ENCODE results near the gene EVI2A.
"Not testable (repeated sequence)": the region's sequence is repeated elsewhere in the genome, so short reads cannot be mapped to it uniquely, and the experiment has no call there.

The EVI2A gene

DNA sequence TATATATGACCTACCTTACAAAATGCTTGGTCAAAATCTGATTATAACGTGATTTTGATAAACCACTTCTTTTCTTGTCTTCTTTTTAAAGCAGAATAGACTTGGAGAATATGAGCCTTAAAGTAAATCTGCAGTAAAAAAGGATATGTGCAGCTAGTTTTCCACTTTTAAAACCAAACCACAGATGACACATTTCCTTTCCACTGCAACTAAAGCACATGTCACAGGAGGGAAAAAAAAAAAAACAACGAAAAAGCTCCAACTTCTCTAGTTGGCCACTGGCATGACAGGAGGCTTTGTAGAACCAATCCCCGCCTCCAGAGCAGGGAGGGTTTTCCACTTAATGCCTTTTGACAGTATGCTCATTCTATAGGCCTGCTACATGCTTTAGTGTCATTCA, at the start of gene EVI2A:
EVI2A (minus strand) TSS at position 142 of the 400 bp plus-strand sequence. CDS start 2,609 bp downstream, outside the sequence.
- DNase-seq = no peak

GRCh38 chr17:31369266-31369665, 47.8 kb upstream of the EVI2A start:
- DNase-seq = no peak

GRCh38 chr17:31366088-31366487, 44.7 kb upstream of the EVI2A start:
- DNase-seq = no peak

DNA sequence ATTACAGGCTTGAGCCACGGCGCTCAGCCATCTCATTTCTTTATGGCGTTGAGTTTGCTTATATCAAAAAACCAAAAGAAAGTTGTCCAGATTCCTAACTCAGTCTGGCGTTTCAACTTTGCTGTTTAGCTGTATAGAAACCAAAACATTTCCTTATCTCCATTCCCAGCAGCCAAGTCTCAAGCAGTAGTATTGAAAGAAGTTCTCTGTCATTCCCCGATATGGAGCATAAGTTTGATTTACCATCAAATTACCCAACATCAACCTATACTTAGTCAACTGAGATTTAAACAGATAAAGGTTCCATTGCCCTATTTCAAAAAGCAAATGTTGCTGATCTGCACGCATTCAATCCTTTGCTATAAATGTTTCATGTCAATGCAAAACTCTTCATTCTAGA, 42.6 kb upstream of the EVI2A start:
- DNase-seq = no peak

DNA sequence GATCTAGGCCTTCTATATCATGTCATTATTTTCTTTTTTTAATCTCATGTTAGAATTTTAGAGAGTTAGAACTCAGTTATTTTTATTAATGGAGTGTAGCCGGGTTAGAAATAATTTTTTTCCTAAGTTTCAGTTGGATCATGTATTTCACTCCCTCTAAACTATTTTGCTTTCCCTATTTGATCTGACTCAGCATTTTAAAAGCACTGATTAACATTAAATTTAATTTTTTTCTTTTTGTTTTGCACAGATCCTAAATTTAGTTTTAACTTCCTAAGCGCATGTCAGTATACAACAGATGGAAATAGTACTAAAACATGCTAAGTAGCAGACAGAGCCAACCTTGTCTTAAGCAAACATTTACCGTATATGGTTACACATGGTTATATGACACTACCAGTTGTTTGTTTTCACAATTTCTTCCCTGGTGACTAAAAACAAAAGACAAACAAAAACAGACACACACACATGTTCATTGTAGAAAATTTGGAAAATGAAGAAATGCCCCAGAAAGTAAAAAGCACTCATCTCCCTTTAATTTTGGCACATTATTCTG, 36.5 kb upstream of the EVI2A start:
- no peak for DNase-seq

GRCh38 chr17:31357091-31357490, 35.7 kb upstream of the EVI2A start:
- no peak for DNase-seq

DNA sequence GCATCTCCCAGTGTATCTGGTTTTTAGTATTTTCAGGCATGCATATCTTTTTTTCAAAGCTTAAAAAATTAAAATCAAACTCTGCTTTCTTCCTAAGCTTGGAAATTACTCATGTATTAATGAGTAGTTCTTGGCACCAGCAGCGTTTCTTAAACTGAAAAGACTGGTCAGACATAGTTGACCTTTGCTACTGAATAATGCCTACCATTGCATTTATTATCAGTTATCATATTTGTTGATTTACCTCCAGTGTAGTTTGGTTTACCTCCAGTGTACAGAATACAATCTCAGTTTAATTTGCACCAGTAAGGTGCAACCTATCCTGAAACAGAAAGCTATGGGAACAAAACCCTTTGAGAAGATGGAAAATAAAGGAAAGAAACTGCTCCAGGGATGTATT, 34.5 kb upstream of the EVI2A start:
- no peak for DNase-seq

DNA sequence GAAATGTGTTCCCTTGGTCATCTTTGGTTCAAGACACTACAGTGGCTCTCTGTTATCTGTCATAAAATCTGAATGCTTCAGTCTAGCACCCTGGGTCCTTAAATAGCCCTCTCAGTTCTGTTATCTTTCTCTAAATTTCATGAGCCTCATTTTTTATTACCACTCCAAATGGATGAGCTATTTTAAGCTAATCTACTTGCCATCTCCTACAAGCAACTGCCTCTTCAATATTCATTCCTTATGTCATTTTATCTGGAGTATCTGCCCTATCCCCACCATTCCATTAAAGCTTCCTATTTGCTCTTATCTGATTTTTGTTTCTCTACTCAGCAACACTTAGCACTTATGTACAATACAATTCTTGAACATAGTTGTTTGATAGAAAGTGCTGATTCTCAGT, 28.0 kb upstream of the EVI2A start:
- no peak for DNase-seq

DNA sequence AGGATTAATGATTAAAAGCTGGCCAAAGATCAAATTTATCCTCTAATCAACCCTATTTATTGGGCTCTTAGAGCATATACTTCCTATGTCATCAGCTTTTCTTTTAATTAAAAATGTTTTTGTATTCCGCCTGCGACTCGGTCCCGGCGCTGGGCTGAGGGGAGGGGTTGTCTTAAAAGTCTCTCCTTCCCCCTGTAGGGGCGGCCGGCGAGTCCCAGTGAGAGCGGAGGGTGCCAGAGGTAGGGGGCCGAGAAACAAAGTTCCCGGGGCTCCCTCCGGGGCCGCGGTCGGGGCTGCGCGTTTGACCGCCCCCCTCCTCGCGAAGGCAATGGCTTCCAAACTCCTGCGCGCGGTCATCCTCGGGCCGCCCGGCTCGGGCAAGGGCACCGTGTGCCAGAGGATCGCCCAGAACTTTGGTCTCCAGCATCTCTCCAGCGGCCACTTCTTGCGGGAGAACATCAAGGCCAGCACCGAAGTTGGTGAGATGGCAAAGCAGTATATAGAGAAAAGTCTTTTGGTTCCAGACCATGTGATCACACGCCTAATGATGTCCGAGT, 23.8 kb upstream of the EVI2A start:
- DNase-seq = not testable (repeated sequence)

GRCh38 chr17:31339906-31340661, 18.7 kb upstream of the EVI2A start:
- no peak for DNase-seq

DNA sequence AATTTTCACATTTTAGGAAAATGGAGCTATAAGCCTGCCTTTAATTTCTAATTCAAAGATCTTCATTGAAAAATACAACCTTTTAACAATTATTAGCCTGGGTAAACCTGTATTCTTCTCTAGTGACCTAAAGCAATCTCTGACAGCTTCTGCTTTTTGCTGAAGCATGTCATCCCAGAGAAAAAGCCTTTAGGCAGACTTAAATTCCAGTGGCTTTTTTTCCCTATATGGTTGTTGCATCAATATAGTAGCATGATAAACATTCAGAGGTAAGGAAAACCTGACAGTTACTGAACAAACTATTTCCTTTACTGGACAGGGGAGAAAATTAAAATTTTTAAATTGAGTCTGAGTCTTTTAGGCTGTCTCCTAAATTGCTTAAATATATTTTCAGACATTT, 7.8 kb upstream of the EVI2A start:
- no peak for DNase-seq

- no peak for DNase-seq
Measured at GRCh38 chr17:31328160-31328535, 6.7 kb upstream of the EVI2A start.

- no peak for DNase-seq
Measured at GRCh38 chr17:31327534-31328159, 6.2 kb upstream of the EVI2A start.

GRCh38 chr17:31323551-31323950, 2.1 kb upstream of the EVI2A start:
- DNase-seq = no peak

DNA sequence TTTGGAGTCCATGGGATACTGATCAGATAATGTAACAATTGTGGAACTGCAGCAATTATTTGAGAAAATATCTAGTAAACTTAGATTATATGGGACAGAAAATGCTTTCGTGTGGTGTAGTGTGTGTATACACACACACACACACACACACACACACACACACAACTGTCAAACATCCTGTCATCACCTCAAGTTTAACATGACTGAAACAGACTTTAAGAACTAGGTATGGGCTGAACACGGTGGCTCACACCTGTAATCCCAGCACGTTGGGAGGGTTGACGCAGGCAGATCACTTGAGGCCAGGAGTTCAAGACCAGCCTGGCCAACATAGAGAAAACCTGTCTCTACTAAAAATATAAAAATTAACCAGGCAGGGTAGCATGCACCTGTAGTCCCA, 544 bp upstream of the EVI2A start:
- DNase-seq = no peak

DNA sequence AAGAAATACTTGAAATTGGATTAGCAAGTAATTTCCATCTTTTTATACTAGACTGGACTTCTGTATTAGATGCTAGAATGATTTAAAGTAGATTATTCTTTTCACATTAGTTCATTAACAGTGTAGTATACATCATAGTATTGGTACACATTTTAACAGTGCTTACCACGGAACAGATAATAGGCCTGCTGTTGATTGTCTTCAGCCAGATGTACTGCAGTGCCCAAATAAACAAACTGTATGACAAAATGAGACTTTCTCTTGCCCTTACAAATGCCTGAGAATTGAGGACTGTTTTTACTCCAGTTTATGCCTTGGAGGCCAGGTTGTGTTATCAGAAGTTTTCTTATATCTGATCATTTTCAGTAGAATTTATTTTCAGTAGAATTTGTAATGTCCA, 631 bp downstream of the EVI2A start:
- no peak for DNase-seq

GRCh38 chr17:31320241-31320640, 1.2 kb downstream of the EVI2A start:
- no peak for DNase-seq

DNA sequence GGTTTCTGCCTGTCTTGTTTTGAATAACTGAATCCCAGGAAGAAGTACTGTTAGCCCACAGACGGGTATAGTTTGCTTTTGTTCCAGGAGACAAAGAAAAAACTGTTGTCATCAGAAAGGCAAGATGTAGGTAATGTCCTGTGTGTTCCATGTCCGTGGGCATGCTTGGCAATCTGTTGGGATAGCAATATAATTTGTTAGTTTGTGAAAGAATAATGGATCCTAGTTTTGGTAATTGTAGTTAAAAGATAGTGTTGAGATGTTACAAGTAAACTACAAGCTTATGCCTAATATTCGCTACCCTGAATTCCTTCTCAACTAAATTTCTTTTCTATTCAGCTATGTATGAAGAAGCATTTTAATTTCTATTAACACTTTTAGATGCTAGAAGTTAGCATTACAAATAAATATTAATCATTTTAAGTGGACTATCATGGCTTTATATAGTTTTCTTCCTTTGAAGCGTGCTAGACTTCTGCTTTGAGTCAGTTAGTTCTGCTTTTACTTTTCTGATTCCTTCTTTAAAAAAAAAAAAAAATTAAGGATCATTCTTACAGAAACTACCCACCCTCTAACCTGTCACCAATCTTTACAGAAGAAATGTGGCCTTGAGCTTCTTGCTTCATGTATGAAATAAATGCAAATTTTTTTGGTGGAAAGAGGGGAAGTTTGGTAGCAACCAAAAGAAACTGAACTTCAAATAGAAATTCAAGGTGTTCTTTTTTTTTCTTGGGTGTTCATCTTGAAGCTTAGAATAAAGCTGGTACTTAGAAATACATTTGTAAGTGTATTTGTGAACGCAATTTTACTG, 2.4 kb downstream of the EVI2A start:
- DNase-seq = no peak

DNA sequence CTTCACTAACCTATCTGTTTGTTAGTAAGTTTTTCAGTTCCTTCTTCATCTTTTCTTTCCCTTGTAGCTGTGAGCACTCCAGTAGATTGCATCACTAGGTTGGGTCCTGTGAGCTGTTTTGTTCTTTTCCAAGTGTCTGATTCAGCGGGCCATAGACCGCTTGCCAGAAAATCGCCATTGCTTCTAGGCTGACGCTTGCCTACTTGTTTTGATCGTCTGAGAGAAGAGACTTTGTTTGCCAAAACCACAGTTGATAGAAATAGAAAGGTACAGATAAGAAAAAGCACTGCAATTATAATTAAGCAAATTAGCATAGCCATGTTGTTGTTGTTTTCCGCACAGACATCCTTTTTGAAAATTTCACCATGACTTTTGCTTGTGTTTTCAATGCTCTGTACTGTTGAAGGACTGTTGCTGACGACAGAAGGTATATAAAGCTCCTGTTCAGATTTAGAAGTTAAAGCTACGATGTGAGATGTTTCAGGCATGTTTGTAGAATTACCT, 3.1 kb downstream of the EVI2A start:
- DNase-seq = no peak

GRCh38 chr17:31314782-31315100, 6.7 kb downstream of the EVI2A start:
- no peak for DNase-seq

DNA sequence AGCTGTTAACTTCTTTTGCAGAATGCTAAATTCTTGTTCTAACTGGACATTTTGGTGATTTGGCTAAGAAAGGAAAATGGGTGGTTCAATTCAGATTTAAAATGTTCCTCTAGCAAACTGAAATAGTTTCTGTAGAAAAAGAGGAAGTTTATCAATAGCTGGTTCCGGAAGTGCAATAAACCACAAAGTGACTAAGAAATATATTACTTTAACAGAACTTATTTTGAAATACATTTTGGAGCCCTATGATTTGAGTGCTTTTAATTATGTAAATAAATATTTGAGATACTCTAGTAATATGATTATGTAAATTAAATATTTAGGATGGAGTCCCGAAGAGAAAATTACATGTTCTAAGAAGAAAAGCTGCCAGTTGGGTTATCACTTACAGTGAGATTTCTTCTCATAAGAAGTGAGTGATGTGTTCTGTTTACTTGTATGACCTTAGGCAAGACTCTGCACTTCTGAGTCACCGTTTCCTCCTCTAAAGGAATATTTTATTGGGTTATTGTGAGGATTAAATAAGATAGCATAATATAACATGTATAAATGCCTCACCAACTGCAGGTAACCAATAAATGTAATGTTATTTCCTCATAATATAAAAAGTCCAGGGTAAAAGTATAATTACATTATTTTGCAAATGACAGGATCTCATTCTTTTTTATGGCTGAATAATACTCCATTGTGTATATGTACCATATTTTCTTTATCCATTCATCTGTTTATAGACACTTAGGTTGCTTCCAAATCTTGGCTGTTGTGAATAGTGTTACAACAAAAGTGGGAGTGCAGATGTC, 7.2 kb downstream of the EVI2A start, which contains the start of gene EVI2B:
EVI2B (minus strand) TSS at position 73 of the 800 bp plus-strand sequence. CDS start 8,445 bp downstream, outside the sequence.
- no peak for DNase-seq

GRCh38 chr17:31312223-31312622, 9.2 kb downstream of the EVI2A start:
- not testable (repeated sequence) for DNase-seq

Data from retina (tissue), 1 donor.